NCI-H2227 treated with DMSO at 0.1 percent for 48 hours (cell line): ENCODE results near the gene PAX9.
A peak's percentile ranks its signal among the peaks of the same experiment; 100 is the strongest.

Experiments used
- DNase-seq: peaks from one replicate; lab custom pipeline; 2025; lab: John Stamatoyannopoulos, UW

PAX9 gene

GRCh38 chr14:36661506-36662257 is at the start of gene PAX9:
PAX9 (plus strand) TSS chr14:36661860; CDS start chr14:36662090, 230 bp downstream.
- peak; percentile 75 for DNase-seq

- DNase-seq, result no peak
Measured at GRCh38 chr14:36617824-36618223, 43.8 kb upstream of the PAX9 start.

DNA sequence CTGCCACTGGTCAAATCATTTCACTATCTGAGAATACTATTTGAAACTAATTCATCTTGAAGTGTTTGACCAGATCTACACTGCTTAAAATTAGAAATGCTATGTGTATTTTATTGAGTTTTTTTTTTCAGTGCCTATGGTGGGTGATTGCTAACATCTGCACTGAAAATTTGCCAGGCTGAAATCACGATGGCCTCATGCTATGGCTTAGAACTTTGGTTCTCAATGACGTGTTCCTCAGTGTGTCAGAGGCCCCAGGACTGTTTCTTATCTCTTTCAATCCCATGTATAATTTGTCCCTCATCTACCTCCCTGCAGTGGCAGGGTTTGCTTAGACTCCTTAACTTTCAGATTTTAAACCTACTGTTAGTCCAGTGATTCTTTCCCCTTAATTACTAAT is 43.0 kb upstream of the PAX9 start:
- no peak for DNase-seq

GRCh38 chr14:36619131-36619530 is 42.5 kb upstream of the PAX9 start:
- DNase-seq, result no peak

GRCh38 chr14:36619853-36620252 is 41.8 kb upstream of the PAX9 start:
- DNase-seq, result no peak

GRCh38 chr14:36625014-36625413 is 36.6 kb upstream of the PAX9 start:
- DNase-seq, result no peak

DNA sequence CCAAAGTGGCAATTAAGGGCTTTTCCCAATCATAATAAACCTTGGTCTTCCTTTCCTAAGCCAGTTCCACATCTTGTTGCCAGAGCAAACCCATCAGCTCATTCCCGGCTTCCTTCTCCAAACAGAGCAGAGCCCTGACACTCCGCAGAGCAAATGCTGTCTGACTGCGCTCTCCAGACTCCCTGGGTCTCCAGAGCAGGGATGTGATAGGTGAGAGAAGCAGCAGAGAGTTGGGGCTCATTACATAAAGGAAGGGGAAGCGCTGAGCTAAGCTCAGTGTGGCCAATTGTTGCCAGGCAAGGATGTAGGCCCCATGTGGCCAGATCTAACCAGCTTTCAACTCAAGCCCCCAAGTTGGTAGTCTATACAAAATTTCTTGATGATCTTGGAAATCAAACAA is 36.2 kb upstream of the PAX9 start:
- no peak for DNase-seq

GRCh38 chr14:36626151-36626550 is 35.5 kb upstream of the PAX9 start:
- DNase-seq, result no peak

GRCh38 chr14:36627981-36628380 is 33.7 kb upstream of the PAX9 start:
- no peak for DNase-seq

- no peak for DNase-seq
Measured at GRCh38 chr14:36633580-36633979, 28.1 kb upstream of the PAX9 start.

- no peak for DNase-seq
Measured at GRCh38 chr14:36646664-36647416, 14.8 kb upstream of the PAX9 start.

- DNase-seq, result no peak
Measured at GRCh38 chr14:36647417-36647823, 14.2 kb upstream of the PAX9 start.

GRCh38 chr14:36647824-36648753 is 13.6 kb upstream of the PAX9 start:
- peak; percentile 20 for DNase-seq

DNA sequence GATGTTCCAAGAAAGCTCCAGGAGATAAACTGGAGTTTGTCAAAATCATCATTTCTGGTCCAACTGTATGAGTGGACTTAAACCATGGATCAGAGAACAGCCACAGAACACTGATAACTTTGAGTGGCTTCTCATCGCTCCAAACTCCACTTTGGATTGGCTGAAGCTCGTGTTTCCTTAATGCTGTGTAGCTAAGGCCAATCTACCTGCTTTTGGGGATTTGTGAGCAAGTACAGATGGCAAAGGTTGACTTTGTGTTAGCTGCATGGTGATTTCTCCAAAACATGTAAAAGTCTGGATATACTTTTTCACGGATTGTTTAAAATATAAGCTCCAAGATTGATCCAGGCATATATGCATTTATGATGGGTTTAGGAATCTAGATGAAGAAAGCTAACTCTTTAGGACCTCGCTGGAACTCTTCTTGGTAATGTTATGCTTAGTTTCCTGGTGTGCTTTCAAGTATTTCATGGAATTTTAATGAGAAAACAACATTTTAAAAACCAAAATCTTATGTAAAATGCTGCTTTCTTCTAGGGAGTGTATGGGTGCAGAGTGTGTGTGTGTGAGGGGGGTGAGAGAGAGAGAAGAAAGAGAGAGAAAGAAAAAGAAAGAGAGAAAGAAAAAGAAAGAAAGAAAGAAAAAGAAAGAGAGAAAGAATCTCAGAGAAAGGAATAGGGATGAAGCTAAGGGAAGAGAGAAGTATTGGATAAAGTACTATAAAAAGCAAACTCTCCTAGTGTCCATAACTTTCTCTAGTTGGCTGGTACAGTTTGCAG is 11.6 kb upstream of the PAX9 start:
- DNase-seq, result no peak

- DNase-seq, result no peak
Measured at GRCh38 chr14:36652542-36653201, 9.0 kb upstream of the PAX9 start.

- DNase-seq, result no peak
Measured at GRCh38 chr14:36653413-36653812, 8.2 kb upstream of the PAX9 start.

DNA sequence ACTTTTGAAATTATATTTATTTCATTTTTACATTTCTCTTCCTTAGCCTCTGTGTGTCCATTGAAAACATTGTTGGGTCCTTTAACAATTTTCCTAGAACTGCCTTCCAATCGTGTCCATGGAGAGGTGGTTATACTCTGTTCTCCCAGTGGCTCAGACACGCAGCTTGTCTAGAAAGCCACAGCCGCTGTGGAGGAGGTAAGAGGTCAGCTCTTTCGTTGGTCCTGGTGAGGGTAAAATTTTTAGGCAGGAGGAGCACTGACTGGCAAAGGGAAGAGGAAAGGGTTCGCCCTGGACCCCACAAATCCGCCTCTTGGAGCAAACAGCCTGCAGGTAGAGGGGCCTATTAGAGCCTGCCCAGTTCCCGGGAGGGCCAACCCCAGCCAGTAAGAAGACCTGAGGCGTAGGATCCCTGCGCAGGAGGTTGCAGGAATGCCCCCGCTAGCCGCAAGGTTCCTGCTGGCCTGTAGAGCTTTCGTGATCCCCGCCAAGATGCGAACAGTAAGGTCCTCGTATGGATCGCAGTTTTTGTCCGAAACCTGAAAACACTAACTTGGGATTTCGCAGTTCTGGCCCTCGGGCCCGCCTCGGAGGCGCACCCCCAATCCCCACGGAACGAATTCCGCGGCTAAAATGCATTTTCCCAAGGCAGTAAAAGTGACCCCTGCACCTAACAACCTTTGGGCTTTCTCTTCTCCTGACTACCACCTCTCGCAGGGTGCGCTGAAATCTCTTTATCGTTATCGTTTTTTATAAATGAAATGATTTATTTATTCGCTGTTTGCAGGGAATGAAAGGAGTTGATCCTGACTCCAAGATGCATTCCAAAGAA is 7.5 kb upstream of the PAX9 start:
- no peak for DNase-seq

- no peak for DNase-seq
Measured at GRCh38 chr14:36654794-36655381, 6.8 kb upstream of the PAX9 start.

DNA sequence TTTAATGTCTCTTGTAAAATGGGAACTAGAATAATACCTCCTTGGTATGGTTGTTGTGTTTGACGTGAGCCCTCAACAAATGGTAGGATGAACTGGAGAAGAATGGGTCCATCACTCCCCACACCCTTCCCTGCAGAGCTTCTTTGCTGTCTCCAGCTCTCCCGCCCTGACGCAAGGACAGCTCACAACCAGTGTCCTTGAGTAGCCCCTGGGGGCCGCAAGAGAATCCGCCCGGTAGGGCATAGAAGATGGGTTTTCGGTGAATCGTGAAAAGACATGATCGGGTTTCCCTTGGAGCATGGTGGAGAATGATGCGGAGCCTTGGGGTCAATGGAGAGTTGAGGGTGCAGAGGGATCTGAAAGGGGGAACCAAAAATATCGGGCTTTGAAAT is 6.1 kb upstream of the PAX9 start:
- no peak for DNase-seq
